ENCODE data around the gene CAMK2A.
A peak's percentile ranks its signal among the peaks of the same experiment; 100 is the strongest.

CAMK2A gene

DNA sequence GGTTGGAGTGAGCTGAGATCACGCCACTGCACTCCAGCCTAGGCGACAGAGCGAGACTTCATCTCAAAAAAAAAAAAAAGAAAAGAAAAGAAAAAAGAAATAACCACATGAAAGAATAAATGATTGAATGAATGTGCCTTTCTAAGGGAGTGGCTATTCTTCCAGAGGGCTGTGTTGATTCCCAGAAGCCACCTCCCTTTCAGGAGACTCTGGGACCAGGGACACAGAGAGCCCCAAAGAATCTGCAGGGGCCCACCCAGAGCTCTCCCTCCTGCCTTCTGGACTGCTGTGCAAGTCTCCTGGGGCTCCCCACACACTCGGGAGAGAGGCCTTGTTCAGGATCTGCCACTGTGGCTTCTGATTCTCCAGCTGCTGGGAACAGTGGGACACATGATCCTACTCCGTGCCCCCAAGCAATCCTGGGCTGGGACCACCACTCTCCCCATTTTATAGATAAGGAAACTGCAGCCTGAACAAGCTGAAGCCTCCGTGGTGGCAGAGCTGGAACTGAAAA lies 23.6 kb downstream of the CAMK2A start:
- no peak overlapping the region for H3K4me3 ChIP-seq (ENCODE audit: low read depth, low read length)
- POLR2A ChIA-PET, result no interaction called here
- H3K9me3 ChIP-seq (ENCODE audit: control insufficient read depth, insufficient read depth, low read depth, low read length), result no peaks in the 10 kb centered on the region
- no peaks in the 10 kb centered on the region for H3K36me3 ChIP-seq (ENCODE audit: control insufficient read depth in 2 of 2, insufficient read depth in 1 of 2, low read length in 2 of 2)
- peak; percentile 69 for TF ChIP-seq ZIC2 (tag by site-specific recombination; IDR thresholded peaks at IDR 0.05)
- TF ChIP-seq MEIS1 (CRISPR knock-in tag; IDR thresholded peaks at IDR 0.05; ENCODE audit: borderline replicate concordance), result no peak
- CTCF ChIA-PET, result interaction anchor here (0.9 to 1.6 kb wide), 3 partner anchors 17 to 87 kb away, joined by 3 to 11 read pairs (median 3); no protein-coding TSS in a partner anchor
- H3K27ac ChIP-seq (ENCODE audit: extremely low read depth, low read depth, low read length), result no peak overlapping the region
- H3K4me1 ChIP-seq (ENCODE audit: control insufficient read depth, insufficient read depth, low read length), result no peaks in the 10 kb centered on the region

DNA sequence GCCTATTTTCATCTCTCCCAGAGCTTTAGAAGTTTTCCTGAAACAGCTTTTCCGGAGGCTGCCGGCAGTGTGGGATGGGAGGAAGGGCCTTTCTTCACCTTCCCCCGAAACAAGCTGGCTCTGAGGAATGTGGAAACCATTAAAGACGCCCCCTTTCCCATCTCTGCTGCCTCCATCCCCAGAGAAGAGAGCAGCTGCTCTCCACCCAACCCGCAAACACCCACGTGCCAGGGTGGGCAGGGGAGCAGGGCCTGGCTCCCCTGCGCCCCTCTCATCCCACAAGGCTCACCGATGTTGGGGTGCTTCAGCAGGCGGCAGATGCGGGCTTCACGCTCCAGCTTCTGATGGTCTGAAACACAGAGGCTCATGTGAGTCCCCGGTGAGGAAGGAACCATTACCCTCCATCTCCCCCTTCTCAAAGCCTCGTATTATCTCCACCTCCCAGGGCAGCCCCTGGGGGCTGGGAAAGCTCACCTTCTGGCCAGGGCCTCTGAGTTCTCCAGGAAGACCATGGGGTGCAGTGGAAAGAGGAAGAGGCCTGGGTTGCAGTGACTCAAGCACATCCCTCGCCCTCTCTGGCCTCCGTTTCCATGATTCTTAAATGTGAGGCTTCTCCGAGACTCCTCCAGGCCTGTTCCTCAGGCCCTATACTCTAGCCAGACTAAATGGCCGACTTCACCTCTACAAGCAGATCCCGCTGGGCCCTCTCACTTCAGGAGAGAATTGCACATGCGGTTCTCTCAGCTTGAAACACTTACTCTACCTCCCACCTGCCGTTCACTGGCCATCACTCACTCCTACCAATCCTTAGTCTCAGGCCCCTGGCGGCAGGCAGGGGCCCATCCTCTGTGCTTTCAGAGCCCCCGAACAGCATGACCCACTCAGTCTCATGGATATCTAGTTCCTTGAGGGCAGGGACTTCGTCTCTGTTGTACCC lies 24.6 kb downstream of the CAMK2A start:
- Histone ChIP-seq H3K9me3 (ENCODE audit: control insufficient read depth, insufficient read depth, low read depth, low read length) (no peaks in the 10 kb centered on the region), H3K27ac (ENCODE audit: extremely low read depth, low read depth, low read length) (no peak overlapping the region), H3K36me3 (ENCODE audit: control insufficient read depth in 2 of 2, insufficient read depth in 1 of 2, low read length in 2 of 2) (no peaks in the 10 kb centered on the region), H3K4me3 (ENCODE audit: low read depth, low read length) (no peak overlapping the region), H3K4me1 (ENCODE audit: control insufficient read depth, insufficient read depth, low read length) (no peaks in the 10 kb centered on the region)
- CTCF ChIA-PET, result interaction anchor here (0.6 to 1.6 kb wide), 2 partner anchors 86 to 274 kb away, joined by 3 to 11 read pairs; no protein-coding TSS in a partner anchor
- POLR2A ChIA-PET, result no interaction called here
- TF ChIP-seq, protein P1, sequence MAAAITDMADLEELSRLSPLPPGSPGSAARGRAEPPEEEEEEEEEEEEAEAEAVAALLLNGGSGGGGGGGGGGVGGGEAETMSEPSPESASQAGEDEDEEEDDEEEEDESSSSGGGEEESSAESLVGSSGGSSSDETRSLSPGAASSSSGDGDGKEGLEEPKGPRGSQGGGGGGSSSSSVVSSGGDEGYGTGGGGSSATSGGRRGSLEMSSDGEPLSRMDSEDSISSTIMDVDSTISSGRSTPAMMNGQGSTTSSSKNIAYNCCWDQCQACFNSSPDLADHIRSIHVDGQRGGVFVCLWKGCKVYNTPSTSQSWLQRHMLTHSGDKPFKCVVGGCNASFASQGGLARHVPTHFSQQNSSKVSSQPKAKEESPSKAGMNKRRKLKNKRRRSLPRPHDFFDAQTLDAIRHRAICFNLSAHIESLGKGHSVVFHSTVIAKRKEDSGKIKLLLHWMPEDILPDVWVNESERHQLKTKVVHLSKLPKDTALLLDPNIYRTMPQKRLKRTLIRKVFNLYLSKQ (tag by site-specific recombination; IDR thresholded peaks at IDR 0.05; ENCODE audit: borderline replicate concordance), result no peak
- TF ChIP-seq KLF7 (tag by site-specific recombination; IDR thresholded peaks at IDR 0.05; ENCODE audit: borderline replicate concordance), result no peak
- TF ChIP-seq KLF9 (tag by site-specific recombination; IDR thresholded peaks at IDR 0.05; ENCODE audit: low read depth), result no peak
- no peak for TF ChIP-seq HOXC10 (CRISPR knock-in tag; IDR thresholded peaks at IDR 0.05)
- TF ChIP-seq ZNF544 (tag by site-specific recombination; IDR thresholded peaks at IDR 0.05), result no peak
- TF ChIP-seq ZNF776 (tag by site-specific recombination; IDR thresholded peaks at IDR 0.05; ENCODE audit: borderline replicate concordance), result no peak
- TF ChIP-seq ZIC2 (tag by site-specific recombination; IDR thresholded peaks at IDR 0.05), result peak; percentile 94
- no peak for TF ChIP-seq ZNF548 (tag by site-specific recombination; IDR thresholded peaks at IDR 0.05)
- TF ChIP-seq, protein P2, sequence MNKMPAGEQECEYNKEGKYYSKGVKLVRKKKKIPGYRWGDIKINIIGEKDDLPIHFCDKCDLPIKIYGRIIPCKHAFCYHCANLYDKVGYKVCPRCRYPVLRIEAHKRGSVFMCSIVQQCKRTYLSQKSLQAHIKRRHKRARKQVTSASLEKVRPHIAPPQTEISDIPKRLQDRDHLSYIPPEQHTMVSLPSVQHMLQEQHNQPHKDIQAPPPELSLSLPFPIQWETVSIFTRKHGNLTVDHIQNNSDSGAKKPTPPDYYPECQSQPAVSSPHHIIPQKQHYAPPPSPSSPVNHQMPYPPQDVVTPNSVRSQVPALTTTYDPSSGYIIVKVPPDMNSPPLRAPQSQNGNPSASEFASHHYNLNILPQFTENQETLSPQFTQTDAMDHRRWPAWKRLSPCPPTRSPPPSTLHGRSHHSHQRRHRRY (tag by site-specific recombination; IDR thresholded peaks at IDR 0.05), result no peak
- TF ChIP-seq MZF1 (tag by site-specific recombination; IDR thresholded peaks at IDR 0.05; ENCODE audit: borderline replicate concordance), result no peak
- TF ChIP-seq ZNF292 (tag by site-specific recombination; IDR thresholded peaks at IDR 0.05; ENCODE audit: borderline replicate concordance, low read depth), result no peak
- no peak for TF ChIP-seq ZNF266 (tag by site-specific recombination; IDR thresholded peaks at IDR 0.05; ENCODE audit: low read depth)
- TF ChIP-seq GLI4 (tag by site-specific recombination; IDR thresholded peaks at IDR 0.05), result no peak
- no peak for TF ChIP-seq ZNF621 (tag by site-specific recombination; IDR thresholded peaks at IDR 0.05)
- TF ChIP-seq ZBTB7A (tag by site-specific recombination; IDR thresholded peaks at IDR 0.05; ENCODE audit: low read depth), result no peak
- TF ChIP-seq ZNF214 (tag by site-specific recombination; IDR thresholded peaks at IDR 0.05; ENCODE audit: borderline replicate concordance), result no peak
- TF ChIP-seq ZFHX2 (tag by site-specific recombination; conservative IDR thresholded peaks at IDR 0.05), result peak; percentile 87
- no peak for TF ChIP-seq ZNF404 (tag by site-specific recombination; IDR thresholded peaks at IDR 0.05)
- TF ChIP-seq ZFP37 (tag by site-specific recombination; IDR thresholded peaks at IDR 0.05), result no peak
- no peak for TF ChIP-seq ZNF280D (tag by site-specific recombination; IDR thresholded peaks at IDR 0.05)
- TF ChIP-seq ZNF677 (tag by site-specific recombination; IDR thresholded peaks at IDR 0.05), result no peak
- TF ChIP-seq EGR2 (tag by site-specific recombination; IDR thresholded peaks at IDR 0.05; ENCODE audit: low read depth), result peak; percentile 82
- TF ChIP-seq ZNF24 (tag by site-specific recombination; IDR thresholded peaks at IDR 0.05), result no peak

All from HEK293 (cell line).